Stimulated activated CD8-positive, alpha-beta memory T cell treated with anti-CD3 and anti-CD28 coated beads, Interleukin-15, amount 100 ng/mL, for 4 hours (primary cell): ENCODE results near the gene CEP95.
A peak's percentile ranks its signal among the peaks of the same experiment; 100 is the strongest.
"Not testable (repeated sequence)": the region's sequence is repeated elsewhere in the genome, so short reads cannot be mapped to it uniquely, and the experiment has no call there.

Source experiments
- DNase-seq, 2 donors: peaks; one replicate each; pipeline ENCODE4 v3.0.0-alpha.2; 2020; ENCODE audit warnings: low read depth in 2 of 2

The CEP95 gene

DNA sequence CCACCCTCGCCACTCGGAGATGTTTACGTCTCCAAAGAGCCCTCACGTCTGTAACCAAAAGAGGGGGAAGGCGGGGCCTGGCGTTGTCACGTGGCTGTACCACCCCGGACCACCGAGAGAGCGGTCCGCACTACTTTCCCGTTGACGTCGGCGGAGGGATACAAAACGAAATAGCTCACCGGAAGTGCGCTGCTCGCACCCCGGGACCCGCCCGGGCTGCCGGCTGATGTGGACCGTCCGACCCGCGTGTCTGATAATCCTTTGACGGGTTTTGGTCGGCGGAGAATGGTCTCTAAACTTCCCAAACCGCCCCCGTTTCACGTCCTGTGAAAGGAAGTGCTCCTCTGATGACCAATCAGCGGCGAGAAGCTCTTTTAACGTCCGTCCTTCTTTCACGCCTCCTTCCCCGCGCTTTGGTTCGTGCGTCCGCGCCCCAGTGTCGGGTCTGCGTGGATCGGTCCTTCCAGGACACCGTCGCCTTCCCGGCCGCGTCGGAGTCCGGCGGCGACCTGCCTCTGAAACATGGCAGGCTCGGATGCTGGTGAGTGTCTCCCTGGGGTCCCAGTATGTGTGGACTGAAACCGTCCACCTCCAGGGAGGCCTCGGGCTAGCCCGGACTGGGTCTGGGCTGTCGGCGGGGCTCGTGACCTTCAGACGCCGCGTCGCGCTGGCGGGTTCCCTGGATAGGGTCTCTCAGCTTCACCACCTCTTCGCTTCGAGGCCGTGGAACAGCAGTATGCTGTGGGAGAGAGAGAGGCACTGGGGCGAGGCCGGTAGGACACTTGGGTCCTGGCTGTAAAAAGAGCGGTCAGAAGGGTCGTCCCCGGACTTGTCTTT, at the start of gene CEP95:
Gene CEP95, plus strand, starts transcription at position 402 of the 837 bp plus-strand sequence. Its CDS starts 121 bp downstream, at position 523.
- DNase-seq = peak; percentile 90 to 95

- DNase-seq = no peak
Measured at GRCh38 chr17:64457156-64457555, 49.6 kb upstream of the CEP95 start.

GRCh38 chr17:64458756-64459155, 48.0 kb upstream of the CEP95 start:
- no peak for DNase-seq

- DNase-seq = no peak
Measured at GRCh38 chr17:64459284-64459747, 47.5 kb upstream of the CEP95 start.

- not testable (repeated sequence) for DNase-seq
Measured at GRCh38 chr17:64459818-64460217, 47.0 kb upstream of the CEP95 start.

GRCh38 chr17:64460955-64461354, 45.8 kb upstream of the CEP95 start:
- DNase-seq = no peak

GRCh38 chr17:64461788-64462187, 45.0 kb upstream of the CEP95 start:
- no peak for DNase-seq

DNA sequence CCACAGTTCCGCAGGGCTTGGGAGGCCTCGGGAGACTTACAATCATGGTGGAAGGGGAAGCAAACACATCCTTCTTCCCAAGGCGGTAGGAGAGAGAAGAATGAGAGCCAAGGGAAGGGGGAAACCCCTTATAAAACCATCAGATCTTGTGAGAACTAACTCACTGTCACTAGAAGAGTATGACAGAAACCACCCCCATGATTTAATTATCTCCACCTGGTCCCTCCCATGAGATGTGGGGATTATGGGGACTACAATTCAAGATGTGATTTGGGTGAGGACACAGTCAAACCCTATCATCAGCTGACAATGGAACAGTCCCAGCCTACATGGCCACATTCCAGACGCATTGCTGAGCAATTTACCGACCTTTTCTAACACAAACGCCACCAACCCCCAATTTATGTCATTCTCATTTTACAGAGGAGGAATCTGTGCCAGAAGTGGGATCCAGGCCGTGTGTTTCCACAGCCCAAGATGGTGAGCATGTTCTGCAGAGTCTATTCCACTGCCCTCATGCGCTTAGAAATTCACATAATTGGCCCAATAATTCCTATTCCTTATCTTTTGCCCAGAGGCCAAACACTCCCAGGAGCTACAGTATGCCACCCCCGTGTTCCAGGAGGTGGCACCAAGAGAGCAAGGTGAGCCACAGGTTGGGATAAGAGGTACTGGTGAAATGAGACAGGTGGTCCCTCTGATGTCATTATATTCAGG, 40.6 kb upstream of the CEP95 start:
- DNase-seq = no peak

- not testable (repeated sequence) for DNase-seq
Measured at GRCh38 chr17:64466834-64467233, 39.9 kb upstream of the CEP95 start.

- DNase-seq = no peak
Measured at GRCh38 chr17:64470625-64471024, 36.2 kb upstream of the CEP95 start.

DNA sequence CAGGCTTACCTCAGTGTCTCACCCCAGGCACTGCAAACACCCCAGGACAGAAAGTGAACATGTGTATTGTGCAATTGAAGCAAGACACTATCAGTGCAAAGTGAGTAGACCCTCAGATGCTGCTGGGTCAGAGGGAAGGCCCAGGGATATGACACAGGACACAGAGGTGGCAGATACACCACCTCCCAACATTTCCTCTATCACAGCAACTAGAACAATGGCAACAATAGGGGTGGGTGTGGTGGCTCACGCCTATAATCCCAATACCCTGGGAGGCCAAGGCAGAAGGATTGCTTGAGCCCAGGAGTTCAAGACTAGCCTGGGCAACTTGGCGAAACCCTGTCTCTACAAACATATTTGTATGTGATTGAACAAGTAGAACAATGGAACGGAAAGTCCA, 35.3 kb upstream of the CEP95 start:
- DNase-seq = no peak

DNA sequence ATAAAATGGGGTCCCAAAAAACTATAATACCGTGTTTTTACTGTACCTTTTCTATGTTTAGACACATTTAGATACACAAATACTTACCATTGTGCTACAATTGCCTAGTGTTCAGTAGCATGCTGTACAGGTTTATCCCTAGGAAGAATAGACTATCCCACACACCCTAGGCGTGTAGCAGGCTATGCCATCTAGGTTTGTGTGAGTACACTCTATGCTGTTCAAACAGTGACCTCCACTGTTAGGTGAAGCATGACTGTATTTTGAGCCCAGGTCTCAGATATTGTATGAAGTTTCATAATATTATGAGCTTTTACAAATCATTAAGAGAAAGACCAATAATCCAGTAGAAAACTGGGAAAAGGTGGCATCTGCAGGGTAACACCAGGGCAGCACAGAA, 34.2 kb upstream of the CEP95 start:
- DNase-seq = no peak

GRCh38 chr17:64477849-64478248, 28.9 kb upstream of the CEP95 start:
- no peak for DNase-seq

DNA sequence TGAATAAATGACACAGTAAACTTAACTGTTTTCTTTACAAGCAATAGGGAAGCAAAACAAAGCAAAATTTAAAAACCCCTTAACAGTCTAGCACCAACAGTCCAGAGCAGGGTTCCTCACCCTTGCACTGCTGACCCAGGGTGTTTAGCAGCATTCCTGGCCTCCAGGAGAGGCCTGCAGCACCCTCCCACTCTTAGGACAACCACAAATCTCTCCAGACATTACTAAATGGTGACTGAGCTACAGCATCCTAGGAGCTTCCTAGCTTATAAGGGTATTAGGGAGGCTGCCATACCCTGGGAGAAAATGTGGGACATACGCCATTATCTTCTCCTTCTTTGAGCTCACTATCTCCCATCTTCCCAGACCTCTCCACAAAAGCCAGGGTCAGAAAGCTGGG, 25.8 kb upstream of the CEP95 start:
- no peak for DNase-seq

GRCh38 chr17:64484380-64484779, 22.4 kb upstream of the CEP95 start:
- no peak for DNase-seq

GRCh38 chr17:64488301-64488700, 18.5 kb upstream of the CEP95 start:
- DNase-seq = no peak

- no peak for DNase-seq
Measured at GRCh38 chr17:64491034-64491860, 15.5 kb upstream of the CEP95 start.

DNA sequence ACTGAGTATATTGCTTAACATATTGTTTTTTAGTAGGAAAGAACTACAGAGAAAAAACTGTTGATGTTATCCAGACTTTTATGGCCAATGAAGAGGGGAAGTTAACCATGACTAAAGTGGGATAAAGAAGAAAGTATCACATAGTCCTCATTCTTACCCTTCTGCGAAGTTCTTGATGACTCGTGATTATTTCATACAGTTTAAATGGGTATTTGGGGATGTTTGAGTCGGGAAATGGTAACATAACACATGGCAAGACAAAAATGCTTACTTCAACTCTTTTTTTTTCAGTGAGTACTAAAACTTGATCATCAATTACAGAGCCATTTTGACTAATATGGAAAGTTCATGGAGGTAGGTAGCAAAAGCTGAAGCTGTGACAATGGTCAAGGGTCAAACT, 14.8 kb upstream of the CEP95 start:
- DNase-seq = no peak

DNA sequence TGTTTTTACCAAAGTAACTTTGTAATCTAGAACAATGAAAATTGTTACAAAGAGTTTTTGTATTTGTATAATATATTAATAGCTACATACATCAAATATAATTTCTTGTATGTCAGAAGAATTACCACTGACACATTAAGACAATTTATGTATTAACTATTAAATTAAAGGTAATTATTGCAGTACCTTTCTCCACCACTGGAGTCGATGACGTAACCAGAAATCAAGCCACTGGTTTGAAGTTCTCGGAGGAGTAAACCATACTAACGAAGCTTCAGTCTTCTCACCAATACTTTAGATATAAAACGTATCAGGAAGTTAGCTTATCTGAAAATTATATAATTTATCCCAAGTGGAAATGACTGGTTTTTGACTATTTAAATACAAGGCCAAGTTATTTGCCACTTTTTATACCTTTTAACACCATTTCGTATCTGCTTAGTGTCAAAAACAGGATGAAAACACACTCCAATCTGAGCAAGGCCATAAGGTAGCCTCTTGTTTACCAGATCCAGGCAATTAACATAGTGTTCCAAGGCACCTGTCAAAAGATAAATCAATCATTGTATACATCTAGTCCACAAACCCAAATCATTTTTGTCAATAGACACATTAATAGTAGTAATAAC, 14.2 kb upstream of the CEP95 start:
- no peak for DNase-seq

- DNase-seq = no peak
Measured at GRCh38 chr17:64494121-64494520, 12.7 kb upstream of the CEP95 start.

DNA sequence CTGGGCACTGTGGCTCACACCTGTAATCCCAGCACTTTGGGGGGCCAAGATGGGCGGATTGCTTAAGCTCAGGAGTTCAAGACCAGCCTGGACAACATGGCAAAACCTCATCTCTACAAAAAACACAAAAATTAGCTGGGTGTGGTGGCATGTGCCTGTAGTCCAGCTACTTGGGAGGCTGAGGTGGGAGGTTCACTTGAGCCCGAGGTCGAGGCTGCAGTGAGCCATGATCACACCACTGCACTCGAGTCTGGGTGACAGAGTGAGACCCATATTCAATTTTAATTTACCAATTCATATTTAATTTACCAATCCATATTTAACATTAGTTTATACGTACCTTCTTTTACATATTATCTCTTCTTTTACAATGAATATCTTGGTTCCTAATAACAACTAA, 11.5 kb upstream of the CEP95 start:
- DNase-seq = not testable (repeated sequence)

- DNase-seq = no peak
Measured at GRCh38 chr17:64496348-64496785, 10.4 kb upstream of the CEP95 start.
